NCI-H128 (cell line): Measurements from ENCODE around the gene EMX1.
A peak's percentile ranks its signal among the peaks of the same experiment; 100 is the strongest.

Experiments used
- DNase-seq: peaks from one replicate; lab custom pipeline; 2025; ENCODE audit not compliant: unreplicated experiment; lab: John Stamatoyannopoulos, UW

Gene EMX1

GRCh38 chr2:72917138-72917876 lies at the start of gene EMX1:
Gene EMX1, plus strand, starts transcription at chr2:72917519. Its CDS starts 334 bp downstream, at chr2:72917853.
- DNase-seq, result peak; percentile 61

DNA sequence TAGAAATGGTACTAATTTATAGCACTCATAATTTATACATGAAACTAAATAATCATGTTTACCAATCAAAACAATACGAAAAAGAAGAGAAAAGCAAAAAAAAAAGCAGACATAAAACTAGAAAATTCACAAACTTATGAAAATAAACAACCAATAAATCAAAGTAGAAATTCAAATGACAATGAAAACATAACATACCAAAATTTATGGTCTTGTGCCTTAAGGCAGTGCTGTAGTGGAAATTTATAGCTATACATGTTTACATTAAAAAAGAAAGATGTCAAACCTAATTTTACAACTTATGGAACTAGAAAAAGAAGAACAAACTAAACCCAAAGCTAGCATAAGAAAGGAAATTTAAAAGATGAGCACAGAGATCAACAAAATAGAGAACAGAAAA lies 46.3 kb upstream of the EMX1 start:
- no peak for DNase-seq

GRCh38 chr2:72871880-72872279 lies 45.4 kb upstream of the EMX1 start:
- DNase-seq, result no peak

DNA sequence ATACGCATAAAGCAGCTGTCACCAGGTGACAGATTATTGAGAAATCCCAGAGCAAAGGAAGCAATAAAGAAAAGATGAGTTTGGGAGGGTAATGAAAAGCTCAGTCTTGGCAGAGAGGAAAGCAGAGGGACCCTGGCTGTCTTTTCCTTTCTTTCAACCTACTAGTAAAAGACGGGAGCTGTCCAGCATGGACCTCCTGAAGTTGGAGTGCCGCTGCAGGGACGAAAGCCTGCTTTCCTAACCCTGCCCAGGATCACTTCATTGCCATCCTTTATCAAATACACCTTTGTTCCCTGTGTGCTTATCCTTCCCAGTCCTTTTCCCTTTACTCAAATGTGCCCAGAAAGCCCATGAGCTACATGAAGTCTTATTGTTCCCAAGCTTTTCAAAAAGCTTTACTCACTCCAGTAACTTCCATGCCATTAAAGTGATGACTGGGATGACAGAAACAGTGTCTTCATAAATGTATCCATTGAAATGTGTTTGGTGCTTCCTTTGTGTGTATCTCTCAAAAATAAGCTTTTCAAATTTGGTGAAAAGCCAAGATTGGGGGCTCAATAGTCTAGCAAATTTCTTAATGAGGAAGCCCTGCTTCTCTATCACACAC lies 33.9 kb upstream of the EMX1 start:
- no peak for DNase-seq

- no peak for DNase-seq
Measured at GRCh38 chr2:72886505-72887031, 30.8 kb upstream of the EMX1 start.

DNA sequence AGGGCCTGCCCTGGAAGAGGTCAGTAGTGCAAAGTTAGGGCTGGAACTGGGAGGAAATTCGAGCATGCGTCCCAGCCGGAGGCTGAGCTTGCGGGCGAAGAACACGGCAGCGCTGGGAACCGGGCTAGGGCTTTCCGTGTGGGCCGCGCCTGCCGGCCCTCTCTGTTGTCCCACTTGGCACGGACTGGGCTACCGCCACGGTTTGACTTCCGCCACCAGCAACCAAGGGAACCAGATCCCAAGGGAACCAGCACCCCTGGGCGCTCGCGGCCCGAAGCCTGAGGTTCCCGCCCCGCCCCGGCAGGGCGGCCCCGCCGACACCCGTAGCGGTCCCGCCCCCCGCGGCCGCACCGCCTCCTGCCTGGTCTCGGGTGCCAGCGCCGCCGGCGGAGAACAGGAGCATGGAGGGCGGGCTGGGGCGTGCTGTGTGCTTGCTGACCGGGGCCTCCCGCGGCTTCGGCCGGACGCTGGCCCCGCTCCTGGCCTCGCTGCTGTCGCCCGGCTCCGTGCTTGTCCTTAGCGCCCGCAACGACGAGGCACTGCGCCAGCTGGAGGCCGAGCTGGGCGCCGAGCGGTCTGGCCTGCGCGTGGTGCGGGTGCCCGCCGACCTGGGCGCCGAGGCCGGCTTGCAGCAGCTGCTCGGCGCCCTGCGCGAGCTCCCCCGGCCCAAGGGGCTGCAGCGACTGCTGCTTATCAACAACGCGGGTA lies 30.1 kb upstream of the EMX1 start, which contains the start of gene SPR:
TSS of gene SPR (plus strand) at position 377 of the 708 bp plus-strand sequence. CDS start at position 402, 25 bp downstream.
- DNase-seq, result peak; percentile 32

- DNase-seq, result peak; percentile 63
Measured at GRCh38 chr2:72887740-72888437, 29.4 kb upstream of the EMX1 start.

- no peak for DNase-seq
Measured at GRCh38 chr2:72888438-72889202, 28.7 kb upstream of the EMX1 start.

DNA sequence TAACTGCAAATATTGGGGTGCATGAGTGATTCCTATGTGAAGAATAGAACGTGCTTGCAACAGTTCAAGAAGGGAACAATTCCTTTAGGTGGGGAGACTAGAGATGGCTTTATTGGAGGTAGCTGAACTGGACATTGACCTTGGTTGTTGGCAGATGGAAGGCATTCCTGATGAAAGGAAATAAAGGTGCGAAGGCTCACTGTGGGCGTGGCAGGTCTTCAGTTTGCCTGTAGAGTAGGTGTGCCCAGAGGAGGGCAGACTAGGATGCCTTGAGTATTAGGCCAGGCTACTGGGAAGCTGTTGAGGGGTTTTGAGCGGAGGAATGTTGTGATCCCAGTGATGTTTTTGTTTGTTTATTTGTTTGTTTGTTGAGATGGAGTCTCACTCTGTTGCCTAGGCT lies 27.3 kb upstream of the EMX1 start:
- DNase-seq, result no peak

DNA sequence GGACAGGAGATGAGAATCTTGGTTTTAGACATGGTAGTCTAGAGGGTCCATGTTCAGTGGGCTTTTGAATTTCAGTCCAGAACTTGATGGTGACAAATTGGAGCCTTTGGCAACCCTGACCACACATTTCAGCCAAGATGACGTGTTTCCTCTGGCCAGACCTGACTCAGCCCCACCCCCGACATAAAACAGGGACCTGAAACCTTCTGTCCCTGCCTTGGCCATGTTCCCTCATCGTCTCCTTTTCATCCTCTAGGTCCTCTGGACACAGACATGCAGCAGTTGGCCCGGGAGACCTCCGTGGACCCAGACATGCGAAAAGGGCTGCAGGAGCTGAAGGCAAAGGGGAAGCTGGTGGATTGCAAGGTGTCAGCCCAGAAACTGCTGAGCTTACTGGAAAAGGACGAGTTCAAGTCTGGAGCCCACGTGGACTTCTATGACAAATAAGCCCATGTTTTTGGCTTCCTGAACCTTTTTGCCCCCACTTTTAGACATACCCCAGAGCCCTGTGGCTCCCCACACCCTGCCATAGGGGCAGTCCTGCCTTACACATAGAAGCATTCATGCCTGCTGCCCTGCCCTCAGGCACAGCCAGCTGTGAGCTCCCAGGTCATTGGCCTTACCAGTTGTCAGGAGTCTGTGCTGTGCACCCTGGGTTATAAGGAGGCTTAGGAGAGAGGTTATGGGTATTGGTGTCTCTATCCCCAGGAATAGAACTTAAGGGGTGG lies 26.1 kb upstream of the EMX1 start:
- DNase-seq, result no peak

DNA sequence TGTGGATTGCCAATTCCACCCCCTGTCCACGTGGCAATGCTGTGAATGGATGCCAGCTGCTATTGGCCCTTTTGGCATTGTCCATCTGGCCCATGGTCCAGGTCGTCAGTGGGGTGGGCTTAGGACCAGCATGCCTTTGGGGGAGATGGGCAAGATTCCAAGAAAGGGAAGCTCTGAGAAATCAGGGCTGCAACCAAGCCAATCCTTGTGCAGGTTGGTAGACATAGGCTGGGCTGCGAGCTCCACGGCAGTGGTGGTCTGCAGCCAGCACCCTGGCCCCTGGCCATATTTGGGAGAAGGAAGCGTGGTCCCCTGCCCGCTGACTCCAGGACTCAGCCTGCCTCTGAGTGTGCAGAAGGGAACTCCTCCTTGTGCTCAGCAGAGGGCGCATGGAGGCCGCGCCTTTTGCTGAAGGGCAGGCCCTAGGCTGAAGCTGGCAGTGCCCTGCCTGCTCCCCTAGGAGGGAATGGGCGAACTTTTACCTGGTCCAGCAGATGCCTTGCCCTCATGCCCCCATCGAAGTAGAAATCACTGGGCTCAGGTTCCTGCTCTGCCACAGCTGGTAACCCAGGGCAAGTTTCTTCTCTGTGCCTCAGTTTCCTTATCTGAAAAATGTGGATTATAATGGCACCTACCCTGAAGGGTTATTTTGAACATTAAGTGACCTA lies 24.7 kb upstream of the EMX1 start:
- DNase-seq, result peak; percentile 21

GRCh38 chr2:72893594-72894319 lies 23.6 kb upstream of the EMX1 start:
- peak; percentile 4 for DNase-seq

DNA sequence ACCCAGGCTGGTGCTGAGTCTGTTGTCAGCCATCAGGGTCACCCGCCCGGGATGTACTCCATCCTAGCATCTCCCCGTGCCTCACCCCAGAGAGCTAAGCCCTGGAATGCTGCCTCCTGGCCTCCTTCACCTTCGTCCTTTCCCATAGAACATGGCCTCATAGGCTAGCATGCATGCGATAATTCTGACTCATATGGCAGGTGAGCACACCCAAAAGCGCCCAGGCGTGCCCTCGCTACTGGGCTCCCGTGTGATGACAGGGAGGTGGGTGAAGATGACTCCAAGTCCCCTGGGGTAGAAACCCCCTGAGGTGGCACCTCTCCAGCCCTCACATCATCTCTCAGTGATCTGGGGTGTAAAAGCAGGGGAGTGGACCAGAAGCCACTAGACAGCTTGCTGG lies 22.8 kb upstream of the EMX1 start:
- no peak for DNase-seq

GRCh38 chr2:72895154-72895553 lies 22.2 kb upstream of the EMX1 start:
- no peak for DNase-seq

- no peak for DNase-seq
Measured at GRCh38 chr2:72895759-72896281, 21.5 kb upstream of the EMX1 start.

DNA sequence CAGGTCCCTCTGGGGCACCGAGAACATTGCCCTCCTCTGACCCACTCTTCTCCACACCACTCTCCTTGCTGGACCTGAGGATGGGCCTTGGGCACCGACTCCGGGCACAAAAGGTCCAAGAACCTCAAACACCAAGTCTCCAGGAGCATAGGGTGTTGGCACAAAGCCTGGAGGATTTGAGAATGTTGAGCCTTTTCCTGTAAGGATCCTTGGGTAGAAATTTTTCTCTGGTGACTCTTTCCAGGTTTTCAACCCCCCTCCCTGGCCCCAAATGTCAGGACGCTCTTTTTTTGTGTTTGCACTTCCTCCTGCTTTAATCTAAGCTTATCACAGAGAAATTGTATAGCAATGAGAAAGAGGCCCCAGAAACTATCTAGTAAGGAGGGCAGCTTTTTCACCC lies 20.9 kb upstream of the EMX1 start:
- DNase-seq, result no peak

- DNase-seq, result no peak
Measured at GRCh38 chr2:72897785-72898584, 19.3 kb upstream of the EMX1 start.

GRCh38 chr2:72898585-72898906 lies 18.8 kb upstream of the EMX1 start:
- no peak for DNase-seq
